GM12873 (cell line): Measurements from ENCODE around the gene LRRC46.

Experiments
- TF ChIP-seq, protein P1 (sequence below): IDR thresholded peaks from 2 replicates; pipeline ENCODE4 v1.5.1; 2012; ENCODE audit warnings: low read depth, mild to moderate bottlenecking, moderate library complexity, low read length, control low read depth; ENCODE audit not compliant: insufficient read depth; ENCODE audit errors: missing control alignments

LRRC46 gene

GRCh38 chr17:47856830-47857229 is 25.4 kb downstream of the LRRC46 start:
- TF ChIP-seq, protein P1, sequence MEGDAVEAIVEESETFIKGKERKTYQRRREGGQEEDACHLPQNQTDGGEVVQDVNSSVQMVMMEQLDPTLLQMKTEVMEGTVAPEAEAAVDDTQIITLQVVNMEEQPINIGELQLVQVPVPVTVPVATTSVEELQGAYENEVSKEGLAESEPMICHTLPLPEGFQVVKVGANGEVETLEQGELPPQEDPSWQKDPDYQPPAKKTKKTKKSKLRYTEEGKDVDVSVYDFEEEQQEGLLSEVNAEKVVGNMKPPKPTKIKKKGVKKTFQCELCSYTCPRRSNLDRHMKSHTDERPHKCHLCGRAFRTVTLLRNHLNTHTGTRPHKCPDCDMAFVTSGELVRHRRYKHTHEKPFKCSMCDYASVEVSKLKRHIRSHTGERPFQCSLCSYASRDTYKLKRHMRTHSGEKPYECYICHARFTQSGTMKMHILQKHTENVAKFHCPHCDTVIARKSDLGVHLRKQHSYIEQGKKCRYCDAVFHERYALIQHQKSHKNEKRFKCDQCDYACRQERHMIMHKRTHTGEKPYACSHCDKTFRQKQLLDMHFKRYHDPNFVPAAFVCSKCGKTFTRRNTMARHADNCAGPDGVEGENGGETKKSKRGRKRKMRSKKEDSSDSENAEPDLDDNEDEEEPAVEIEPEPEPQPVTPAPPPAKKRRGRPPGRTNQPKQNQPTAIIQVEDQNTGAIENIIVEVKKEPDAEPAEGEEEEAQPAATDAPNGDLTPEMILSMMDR, result no peak

GRCh38 chr17:47857551-47858455 is 26.3 kb downstream of the LRRC46 start:
- TF ChIP-seq, protein P1, result no peak

DNA sequence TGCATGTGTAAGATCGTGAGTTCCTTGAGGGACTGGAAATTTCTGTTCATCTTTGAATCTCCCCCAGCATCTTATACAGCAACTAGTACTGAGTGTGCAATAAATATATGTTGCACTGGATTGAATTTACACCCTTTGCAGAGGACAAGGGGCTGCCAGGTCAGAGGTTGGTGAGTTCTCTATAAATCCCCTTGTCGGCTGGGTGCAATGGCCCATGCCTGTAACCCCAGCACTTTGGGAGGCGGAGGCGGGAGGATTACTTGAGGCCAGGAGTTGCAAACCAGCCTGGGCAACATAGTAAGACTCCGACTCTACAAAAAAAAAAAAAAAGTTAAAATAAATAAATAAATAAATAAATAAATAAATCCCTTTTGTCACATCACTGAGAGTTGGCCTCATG is 28.9 kb downstream of the LRRC46 start:
- TF ChIP-seq, protein P1, result no peak

- TF ChIP-seq, protein P1, result no peak
Observed at GRCh38 chr17:47862621-47863440, 31.4 kb downstream of the LRRC46 start.

DNA sequence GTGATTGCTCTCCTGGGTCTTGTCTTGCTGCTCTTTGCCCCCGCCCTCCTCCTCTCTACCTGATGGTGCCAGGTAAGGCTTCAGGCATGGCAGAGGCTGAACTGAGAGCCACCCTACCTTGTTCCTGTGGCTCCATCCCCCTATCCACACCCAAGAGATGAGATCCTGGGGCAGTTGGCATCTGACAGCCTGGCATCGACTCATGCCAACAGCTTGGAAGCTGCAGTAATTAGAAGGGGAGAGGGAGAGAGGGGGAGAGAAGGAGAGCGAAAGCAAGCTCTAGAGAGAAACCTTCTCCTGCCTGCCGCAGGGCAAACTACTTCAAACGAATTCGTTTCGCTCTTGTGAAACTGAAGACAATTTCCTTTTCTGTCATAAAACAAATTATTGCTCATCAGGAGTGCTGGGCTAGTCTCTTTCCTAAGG is 33.3 kb downstream of the LRRC46 start:
- TF ChIP-seq, protein P1, result no peak

GRCh38 chr17:47866941-47867340 is 35.5 kb downstream of the LRRC46 start:
- TF ChIP-seq, protein P1, result no peak
